GM21367 (cell line): ENCODE data around the gene COL12A1.

Source experiments
- ATAC-seq: cut with Tn5 transposase; IDR thresholded peaks from one replicate; pipeline ENCODE4 v1.9.1; 2021; ENCODE audit not compliant: unreplicated experiment

COL12A1 gene

GRCh38 chr6:75205776-75206575 lies at the start of gene COL12A1:
COL12A1 (minus strand) TSS chr6:75206053; CDS start chr6:75202792, 3,261 bp downstream.
- no peak for ATAC-seq

GRCh38 chr6:75250552-75250951 lies 44.7 kb upstream of the COL12A1 start:
- no peak for ATAC-seq

- ATAC-seq = no peak
Observed at GRCh38 chr6:75249837-75250236, 44.0 kb upstream of the COL12A1 start.

- ATAC-seq = no peak
Observed at GRCh38 chr6:75246386-75246785, 40.5 kb upstream of the COL12A1 start.

GRCh38 chr6:75244063-75244584 lies 38.3 kb upstream of the COL12A1 start:
- ATAC-seq = no peak

GRCh38 chr6:75243333-75244062 lies 37.6 kb upstream of the COL12A1 start, which contains the start of gene COX7A2:
COX7A2 (minus strand) TSS chr6:75243801; CDS start chr6:75243734, 67 bp downstream.
- peak; percentile 96 for ATAC-seq

GRCh38 chr6:75236630-75237029 lies 30.8 kb upstream of the COL12A1 start:
- no peak for ATAC-seq

- no peak for ATAC-seq
Observed at GRCh38 chr6:75235271-75235670, 29.4 kb upstream of the COL12A1 start.

- no peak for ATAC-seq
Observed at GRCh38 chr6:75234126-75234865, 28.4 kb upstream of the COL12A1 start.

GRCh38 chr6:75233092-75233615 lies 27.3 kb upstream of the COL12A1 start:
- ATAC-seq = no peak

- no peak for ATAC-seq
Observed at GRCh38 chr6:75230484-75231325, 24.9 kb upstream of the COL12A1 start.

GRCh38 chr6:75224303-75224926 lies 18.6 kb upstream of the COL12A1 start:
- ATAC-seq = no peak

- no peak for ATAC-seq
Observed at GRCh38 chr6:75223428-75223827, 17.6 kb upstream of the COL12A1 start.

- ATAC-seq = no peak
Observed at GRCh38 chr6:75222261-75222660, 16.4 kb upstream of the COL12A1 start.

- ATAC-seq = no peak
Observed at GRCh38 chr6:75221116-75221515, 15.3 kb upstream of the COL12A1 start.

- ATAC-seq = no peak
Observed at GRCh38 chr6:75220357-75220756, 14.5 kb upstream of the COL12A1 start.

GRCh38 chr6:75219263-75219662 lies 13.4 kb upstream of the COL12A1 start:
- no peak for ATAC-seq

- ATAC-seq = no peak
Observed at GRCh38 chr6:75217193-75217592, 11.3 kb upstream of the COL12A1 start.

- no peak for ATAC-seq
Observed at GRCh38 chr6:75215291-75215690, 9.4 kb upstream of the COL12A1 start.

- peak; percentile 70 for ATAC-seq
Observed at GRCh38 chr6:75213732-75214131, 7.9 kb upstream of the COL12A1 start.
